HG03108 (cell line): ENCODE results near the gene RNU6-9.

Experiments
- ATAC-seq: cut with Tn5 transposase; IDR thresholded peaks from one replicate; pipeline ENCODE4 v1.9.1; 2021; ENCODE audit warnings: moderate library complexity; ENCODE audit not compliant: unreplicated experiment

The RNU6-9 gene

DNA sequence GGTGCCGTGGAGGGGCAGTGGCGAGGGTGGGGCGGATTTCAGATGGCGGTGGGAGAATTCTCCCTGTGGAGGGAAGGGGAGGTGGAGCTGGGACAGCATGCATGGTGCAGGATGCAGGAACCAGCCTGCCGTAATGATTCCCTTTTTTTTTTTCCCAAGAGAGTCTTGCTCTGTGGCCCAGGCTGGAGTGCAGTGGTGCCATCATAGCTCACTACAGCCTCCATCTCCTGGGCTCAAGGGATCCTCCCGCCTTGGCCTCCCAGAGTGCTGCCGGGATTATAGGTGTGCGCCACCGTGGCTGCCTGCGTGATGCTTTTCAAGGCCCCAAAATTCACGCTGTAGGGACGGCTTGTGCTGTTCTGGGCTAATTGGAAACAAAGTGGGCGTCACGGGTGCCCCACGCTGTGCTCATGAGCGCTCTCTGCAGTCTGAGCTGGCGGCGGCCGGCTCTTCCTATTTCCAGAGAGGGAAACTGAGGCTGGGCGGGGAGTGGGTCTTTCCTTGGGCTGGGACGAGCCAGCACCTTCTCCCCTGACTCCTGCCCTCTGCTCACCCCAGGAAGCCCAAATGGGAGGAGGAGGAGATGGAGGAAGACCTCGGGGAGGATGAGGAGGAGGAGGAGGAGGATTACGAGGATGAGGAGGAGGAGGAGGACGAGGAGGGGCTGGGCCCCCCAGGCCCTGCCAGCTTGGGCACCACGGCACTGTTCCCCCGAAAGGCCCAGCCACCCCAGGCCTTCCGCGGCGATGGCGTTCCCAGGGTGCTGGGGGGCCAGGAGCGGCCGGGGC is 38.8 kb downstream of the RNU6-9 start:
- no peak for ATAC-seq

DNA sequence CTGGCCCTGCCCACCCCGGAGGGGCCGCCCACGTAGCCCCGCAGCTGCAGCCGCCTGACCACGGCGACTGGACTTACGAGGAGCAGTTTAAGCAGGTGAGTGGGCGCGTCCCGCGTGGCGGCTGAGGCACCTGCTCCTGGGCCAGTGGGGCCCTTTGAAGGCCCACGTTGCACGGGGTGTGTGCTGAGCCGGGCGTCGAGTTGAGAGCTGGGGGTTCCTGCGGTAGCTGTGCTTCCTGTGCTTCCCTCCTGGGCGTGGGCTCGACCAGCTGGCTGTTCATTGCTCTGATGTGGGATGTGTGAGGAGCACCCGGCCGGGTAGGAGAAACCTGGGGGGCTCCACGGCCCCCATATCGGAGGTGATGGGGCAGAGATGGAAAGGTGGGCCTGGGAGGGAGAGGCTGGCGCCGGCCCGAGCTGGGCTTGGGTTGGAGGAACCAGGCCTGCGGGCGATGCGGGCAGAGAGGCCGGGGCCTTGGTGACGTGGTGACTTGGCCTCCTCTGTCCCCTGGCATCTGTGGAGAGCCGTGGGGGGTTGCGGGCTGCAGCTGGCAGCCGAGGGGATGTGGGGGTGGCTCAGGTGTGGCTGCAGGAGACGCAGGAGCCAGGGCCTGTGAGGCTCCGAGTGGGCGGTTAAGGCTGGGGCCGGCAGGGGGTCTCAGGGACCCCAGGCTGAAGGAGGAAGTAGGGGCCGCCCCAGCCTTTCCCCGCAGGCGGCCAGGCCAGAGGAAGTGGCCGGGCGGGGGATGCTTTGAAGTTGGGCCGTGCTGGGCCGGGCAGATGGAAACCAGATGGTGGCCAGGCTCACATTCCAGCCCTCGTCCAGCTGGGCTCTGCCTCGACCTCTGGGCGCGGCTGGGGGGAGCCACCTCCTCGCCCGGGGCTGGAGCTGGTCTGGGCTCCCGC is 39.6 kb downstream of the RNU6-9 start:
- ATAC-seq: no peak

DNA sequence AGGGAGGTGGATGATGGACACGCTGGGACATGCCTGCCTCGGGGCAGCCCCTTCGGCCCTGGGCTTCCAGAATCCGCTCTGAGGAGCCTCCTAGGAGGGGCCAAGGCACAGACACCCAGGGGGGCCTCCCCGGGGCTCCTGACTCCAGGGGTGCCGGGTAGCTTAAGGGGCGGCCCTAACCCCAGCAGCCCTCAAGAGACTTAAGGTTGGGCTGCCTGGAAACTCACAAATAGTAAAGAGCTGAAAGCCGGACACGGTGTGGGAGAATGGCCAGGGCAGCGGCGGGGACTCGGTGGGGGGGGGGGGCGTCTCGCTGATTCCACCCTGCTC is 40.2 kb downstream of the RNU6-9 start:
- no peak for ATAC-seq

DNA sequence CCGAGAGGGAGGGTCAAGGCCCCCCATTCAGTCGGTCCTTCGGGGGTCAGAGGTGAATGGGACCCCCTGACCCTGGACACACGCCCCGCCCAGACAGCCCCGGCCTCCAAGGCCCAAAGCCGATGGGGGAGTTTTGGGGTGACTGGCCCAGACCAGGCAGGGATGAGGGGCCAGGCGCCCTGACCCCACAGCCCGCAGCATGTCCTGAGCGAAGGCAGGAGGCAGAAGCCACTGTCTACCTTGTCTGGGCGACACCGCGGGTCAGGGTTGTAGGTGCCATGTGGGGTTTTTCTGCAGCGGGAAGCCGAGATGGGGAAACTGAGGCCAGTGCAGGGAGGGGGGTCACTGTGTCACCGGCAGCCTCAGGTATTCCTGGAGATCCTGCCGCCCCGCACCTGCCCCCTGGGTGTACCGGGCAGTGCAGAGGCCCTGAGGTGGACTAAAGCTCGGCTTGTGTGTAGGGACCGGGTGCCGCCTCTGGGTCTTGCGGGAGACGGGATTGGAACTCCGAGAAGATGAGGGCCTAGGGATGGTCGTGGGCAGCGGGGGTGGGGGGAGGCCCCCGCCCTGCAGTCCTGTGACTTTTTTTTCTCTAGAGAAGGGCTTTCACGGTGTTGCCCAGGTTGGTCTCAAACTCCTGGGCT is 41.0 kb downstream of the RNU6-9 start:
- no peak for ATAC-seq

DNA sequence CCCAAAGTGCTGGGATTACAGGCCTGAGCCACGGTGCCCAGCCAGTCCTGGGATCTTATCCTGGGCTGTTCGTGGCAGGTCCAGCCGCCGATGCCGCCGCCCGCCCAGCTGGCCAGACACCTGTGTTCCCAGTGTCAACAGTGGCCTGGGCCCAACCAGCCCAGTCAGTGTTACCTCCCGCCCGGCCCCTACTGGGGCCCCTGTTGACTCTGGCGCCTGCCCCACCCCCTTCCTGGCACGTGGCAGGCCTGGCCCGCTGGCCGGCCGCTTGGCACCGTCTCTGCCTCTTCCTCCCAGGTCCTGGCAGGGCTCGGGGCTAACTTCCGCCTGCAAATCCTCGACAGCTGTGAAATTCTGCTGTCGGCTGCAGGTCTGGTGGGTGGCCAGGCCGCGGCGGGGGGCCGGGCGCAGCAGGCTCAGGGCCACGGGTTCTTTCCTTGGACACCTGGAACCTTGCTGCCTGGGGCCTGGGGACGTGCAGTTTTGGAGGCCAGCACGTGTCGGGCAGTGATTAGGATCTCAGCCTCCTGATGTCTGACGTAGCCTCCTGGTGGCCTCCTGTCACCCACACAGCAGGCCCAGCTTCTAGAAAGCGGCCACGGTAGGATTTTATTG is 41.7 kb downstream of the RNU6-9 start:
- ATAC-seq: no peak

DNA sequence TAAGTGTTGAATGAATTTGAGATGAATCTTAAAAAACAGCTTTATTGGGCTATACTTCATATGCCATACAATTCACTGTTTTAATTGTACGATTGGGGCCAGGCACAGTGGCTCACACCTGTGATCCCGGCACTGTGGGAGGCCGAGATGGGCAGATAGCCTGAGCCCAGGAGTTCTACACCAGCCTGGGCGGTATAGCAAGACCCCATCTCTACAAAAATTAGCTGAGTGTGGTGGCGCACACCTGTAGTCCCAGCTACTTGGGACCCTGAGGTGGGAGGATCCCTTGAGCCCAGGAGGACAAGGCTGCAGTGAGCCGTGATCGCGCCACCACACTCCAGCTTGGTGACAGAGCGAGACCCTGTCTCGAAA is 42.9 kb downstream of the RNU6-9 start:
- no peak for ATAC-seq

DNA sequence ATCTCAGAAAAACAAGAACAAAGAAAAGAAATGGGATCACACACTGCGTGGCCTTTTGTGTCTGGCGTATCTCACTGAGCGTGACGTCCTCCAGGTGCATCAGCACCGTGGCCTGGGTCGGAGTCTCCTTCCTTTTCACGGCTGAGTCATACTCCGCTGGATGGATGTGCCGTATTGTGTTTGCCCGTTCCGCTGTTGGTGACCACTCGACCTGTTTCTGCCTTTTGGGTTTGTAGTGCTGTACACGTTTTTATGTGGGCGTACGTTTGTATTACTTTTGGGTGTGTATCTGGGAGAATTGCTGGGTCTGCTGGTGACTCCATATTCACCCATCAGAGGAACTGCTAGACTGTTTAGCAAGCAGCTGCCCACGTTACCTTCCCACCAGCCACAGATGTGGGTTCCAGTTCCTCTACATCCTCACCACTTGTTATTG is 44.0 kb downstream of the RNU6-9 start:
- no peak for ATAC-seq

DNA sequence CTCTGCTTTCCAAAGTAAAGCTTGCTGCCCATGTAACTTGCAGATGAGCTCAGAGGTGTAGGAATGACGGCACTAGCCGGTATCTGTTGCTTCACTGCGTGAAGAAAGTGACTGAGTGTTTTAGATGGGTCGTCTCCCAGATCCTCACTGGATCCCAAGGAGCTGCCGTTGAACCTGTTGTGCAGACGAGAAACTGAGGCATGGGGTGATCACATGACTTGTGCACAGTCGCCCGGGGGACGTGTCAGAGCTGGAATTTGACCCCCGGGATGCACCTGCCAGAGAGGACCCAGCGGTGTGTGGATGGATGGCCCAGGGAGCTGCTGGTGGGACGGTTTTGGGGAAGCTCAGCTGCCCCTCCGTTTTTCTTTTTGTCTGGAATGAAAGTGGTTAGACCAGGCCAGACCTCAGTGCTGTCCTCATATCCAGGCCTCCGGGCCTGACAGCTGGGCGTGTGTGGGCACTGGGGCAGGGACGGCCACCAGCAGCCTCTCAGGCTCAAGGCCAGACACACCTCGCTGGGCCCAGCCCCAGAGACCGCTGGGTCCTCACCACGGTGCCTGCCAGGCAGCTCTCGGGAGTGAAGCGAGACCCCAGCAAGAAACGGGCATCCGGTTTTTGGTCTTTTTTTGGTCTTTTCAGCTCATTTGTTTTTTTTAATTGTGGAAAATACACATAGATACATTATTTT is 45.1 kb downstream of the RNU6-9 start:
- ATAC-seq: no peak

DNA sequence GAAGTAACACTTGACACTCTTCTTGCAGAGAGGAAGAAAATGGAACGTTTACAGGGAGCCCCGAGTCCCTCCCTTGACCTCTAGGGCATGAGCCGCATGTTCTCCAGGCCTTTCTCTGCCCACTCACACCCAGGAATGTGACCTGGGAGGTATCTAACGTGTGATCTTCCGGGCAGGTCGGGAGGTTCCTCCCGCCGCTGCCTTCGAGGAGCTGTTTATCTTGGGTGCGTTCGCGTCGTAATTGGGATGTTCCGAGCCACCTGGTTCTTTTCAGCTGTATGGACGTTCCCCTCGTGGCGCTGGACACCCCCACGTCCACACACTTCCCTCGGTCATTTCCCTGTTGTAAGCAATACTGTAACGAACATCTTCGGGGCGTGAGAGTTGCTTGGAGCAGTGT is 46.2 kb downstream of the RNU6-9 start:
- no peak for ATAC-seq

DNA sequence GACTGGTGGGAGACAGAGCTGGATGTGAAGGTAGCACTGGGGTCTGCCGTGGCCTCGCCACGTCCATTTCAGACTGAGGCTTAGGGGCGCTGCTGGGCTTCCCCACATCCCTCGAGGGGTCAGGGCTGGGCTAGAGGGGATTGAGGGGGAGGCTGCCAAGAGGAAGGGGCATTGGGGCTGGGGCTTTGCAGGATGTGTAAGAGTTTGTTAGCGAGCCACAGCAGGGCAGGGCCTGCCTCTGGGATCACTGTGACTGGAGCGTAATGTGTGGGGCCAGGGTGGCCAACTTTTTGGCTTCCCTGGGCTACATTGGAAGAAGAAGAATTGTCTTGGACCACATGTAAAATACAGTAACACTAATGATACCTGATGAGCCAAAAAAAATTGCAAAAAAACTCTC is 46.6 kb downstream of the RNU6-9 start:
- no peak for ATAC-seq

DNA sequence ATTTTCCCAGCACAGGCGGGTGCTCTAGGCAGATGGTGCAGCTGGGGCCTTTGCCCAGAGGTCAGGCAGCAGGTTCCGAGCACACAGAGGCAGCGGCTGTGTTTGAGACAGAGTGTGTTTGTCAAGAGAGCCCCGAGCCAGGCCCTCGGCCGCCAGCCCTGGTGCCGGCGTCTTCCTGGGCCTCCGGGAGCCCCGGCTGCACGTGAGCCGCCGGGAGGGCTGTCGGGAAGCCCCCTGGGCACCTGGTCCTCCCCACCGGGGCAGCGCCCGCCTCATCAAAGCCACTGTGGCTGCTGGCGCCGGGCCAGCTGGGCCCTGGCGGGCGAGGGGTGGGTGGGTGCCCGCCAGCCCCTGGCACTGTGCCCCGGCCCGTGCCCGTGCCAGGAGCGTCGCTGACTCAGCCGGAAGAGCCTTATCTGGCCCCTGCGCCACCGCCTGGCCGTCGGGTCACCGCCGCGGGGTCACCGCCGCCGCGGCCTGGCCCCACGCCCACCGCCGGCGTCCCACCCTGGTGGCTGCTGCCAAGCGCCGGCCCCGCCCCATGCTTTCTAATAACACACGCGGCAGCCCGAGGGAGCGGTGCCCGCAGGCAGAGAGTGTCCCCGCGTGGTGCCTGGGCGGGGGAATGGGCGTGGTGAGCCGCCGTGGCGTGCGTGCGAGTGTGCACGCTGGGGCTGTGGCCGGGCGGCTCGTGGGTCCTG is 47.5 kb downstream of the RNU6-9 start:
- ATAC-seq: peak; percentile 40

DNA sequence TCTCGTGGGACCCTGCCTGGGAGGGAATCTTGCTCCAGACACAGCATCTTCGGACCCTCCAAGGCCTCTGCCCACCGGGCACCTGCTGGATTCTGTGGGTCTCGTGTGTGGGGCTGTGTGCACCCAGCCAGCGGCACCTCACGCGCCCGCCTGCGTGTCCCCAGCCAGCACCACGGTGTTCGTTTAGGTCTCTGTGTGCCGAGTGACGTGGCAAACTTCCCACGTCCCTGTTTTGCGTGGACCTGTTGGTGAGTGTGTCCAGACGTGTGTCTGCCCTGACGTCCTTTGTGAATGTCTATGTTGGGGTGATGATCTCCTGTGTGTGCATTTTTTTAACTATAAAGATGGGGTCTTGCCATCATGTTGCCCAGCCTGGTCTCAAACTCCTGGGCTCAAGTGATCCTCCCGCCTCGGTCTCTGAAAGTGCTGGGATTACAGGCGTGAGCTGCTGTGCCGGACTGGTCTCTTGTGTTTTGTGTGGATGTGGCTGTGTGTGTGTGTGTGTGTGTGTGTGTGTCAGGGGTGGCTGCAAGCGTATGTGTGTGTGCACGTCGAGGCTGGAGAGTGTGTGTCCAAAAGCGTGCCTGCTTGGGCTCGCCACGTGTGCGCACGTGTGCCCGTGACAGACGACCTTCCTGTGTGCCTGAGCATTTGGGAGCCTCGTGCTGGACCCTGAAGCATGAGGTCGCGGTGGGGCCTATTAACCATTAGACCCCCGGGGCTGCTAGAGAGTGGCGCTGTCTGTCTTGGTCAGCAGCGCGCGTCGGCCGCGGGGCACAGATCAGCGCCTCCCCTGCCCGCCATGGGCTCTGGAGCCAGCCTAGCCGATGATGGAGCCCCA is 48.2 kb downstream of the RNU6-9 start:
- no peak for ATAC-seq

DNA sequence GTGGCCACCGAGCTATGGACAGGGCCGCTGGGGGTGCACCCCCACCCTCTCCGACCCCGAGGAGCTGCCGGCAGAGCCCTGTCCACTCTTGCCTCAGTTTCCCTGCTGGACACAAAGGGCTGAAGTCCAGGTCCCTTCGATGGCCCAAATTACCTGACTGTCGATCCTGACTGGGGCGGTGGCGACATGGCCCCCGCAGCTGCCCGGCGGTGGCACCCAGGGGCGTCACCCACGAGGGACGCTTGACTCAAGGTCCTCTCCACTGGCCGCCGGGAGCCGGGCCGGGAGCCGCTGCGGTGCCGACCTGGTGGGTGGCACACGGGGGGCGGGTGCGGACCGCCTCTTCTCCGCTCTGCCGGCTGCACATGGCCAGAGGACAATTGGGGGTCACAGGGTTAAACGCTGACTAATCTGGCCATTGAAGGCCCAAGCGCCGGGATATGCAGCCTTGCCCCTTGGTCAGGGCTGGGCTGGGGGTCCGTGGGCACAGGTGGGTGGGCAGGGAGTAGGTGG is 48.9 kb downstream of the RNU6-9 start:
- ATAC-seq: no peak
